Renal cortex interstitium (tissue), 11 donors: ENCODE measurements around the gene BBOX1. TPM values are rescaled to one million over a fixed set of nuclear protein-coding genes. Genes with fewer than 3 reads are reported as not detected.

Source experiments
- DNase-seq, 11 donors: peaks; one replicate each; pipeline ENCODE4 v3.0.0-alpha.2; 2013; ENCODE audit warnings: low read depth in 9 of 11, low spot score in 4 of 11; ENCODE audit errors: extremely low read depth in 1 of 11
- polyA plus RNA-seq, 3 donors: library from polyadenylated mRNA; unstranded; fragments of 120-200 nt; gene quantifications; one replicate each; pipeline ENCODE4 v1.2.1, GENCODE V29; 2013; ENCODE audit not compliant: insufficient read length in 3 of 3

Gene BBOX1
- polyA plus RNA-seq, 3 donors: 50.4 to 53.3 (median 52.0) TPM

DNA sequence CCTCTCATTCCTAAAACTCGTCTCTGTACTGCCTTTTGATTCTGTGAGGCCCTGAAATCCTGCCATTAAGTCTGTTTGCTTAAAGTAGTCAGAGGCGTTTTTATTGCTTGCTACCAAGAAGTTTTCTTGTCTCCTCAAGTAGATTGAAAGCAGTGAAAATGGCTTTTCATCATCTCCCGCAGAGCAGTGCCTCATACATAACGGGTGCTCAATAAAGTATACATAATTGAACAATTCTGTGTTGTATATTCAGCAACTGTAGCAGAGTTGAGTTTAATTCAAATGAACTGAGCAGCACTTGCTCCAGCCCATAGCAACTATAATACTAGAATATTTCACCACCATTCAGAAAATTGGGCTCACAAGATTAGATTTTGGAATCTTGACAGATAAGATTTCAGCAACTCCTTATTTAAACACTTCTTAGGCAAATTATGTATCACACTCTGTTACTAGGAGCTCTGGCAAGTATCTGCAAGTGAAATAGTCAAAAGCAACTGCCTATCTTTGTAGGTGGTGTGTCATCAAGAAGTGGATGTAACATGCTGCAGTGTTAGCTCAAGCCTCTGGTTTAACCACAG lies 26.7 kb upstream of the BBOX1 start:
- no peak for DNase-seq

DNA sequence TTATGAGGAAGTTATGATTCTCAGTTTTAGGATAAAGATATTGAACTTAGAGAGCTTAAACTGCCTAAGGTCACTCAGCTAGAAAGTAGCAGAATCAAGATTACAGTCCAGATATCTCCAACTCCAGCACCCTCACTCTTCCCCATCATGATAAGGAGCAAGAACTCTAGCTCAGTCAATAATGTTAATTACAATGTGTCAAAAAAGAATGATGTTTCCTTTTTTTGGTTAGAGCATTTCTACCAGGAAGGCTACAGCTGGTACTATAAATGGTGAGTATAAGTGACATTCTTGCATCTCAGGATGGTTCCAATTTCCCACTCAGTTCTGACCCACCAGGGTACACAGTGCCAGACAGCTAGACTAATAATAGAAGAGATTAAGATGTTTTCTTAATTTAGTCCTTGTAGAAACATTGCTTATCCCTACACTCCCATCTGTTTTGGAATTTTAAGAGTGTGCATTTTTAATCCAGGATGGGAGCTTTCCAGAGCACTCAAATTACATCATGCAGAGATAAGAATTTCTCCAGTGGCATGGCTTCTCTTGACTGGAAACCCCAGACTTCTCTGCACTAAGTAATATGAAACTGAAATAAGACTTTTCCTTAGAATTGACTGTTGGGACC lies 21.6 kb upstream of the BBOX1 start:
- DNase-seq: no peak

DNA sequence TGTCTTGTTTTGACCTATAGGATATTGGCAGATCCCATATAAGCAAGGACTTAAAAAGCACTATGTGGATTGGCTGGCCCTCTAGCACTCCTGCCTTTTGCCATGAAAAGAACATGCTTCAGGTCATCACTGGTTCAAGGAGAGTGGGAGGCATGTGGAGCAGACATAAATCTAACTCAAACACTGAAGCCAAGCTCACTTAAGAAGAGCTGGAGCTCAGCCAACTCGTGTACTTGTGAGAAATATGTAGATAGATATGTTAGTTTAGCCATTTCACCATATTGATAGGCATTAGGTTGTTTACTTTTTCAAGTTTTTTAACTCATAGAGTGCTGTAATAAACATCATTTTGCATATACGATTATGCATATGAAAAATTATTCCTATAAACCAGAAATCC lies 19.9 kb upstream of the BBOX1 start:
- DNase-seq: peak in 2 of 11 donors; percentile 21 to 28

DNA sequence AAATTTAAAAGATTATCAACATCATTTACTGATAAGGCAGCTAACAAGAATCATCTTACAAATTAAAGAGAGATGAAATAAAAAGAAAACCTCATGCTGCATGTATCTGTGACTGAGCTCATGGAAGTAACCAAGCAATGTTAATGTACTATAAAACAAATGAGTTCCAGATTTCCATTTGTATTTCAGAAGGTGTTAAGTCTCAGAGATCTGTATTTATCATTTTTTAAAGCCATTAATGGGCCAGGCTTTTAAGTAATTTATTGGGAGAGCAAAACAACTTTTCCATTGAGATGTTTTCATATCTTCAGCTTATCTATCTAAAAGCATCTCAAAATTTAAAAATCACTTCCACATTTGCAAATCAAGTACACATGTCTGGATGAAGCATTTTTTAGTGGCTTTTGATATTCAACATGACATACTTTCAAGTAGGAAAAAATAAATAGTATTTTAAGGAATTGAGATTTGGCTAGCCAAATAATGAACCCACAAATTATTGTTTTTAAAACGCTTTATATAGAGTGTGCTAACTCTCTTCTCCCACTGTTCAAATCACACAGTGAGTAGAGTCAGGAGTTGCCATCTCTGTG lies 17.9 kb upstream of the BBOX1 start:
- no peak for DNase-seq

DNA sequence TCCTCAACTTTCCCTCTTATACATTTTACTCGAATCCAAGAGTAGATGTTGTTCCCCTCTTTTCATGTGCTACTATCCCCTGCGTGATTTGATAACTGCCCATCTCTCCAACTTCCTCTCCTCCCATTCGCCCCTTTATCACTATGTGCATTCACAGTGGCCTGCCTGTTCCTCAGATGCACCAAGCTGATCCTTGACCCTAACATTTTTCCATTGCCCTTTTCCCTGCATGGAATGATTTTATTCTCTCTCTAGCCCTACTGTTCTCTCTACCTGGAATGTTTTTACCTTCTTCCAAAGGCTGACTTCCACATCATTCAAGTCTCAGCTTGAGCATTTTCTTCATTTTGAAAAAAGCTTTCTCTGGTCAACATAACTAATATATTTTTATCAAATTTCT lies 15.8 kb upstream of the BBOX1 start:
- DNase-seq: no peak

DNA sequence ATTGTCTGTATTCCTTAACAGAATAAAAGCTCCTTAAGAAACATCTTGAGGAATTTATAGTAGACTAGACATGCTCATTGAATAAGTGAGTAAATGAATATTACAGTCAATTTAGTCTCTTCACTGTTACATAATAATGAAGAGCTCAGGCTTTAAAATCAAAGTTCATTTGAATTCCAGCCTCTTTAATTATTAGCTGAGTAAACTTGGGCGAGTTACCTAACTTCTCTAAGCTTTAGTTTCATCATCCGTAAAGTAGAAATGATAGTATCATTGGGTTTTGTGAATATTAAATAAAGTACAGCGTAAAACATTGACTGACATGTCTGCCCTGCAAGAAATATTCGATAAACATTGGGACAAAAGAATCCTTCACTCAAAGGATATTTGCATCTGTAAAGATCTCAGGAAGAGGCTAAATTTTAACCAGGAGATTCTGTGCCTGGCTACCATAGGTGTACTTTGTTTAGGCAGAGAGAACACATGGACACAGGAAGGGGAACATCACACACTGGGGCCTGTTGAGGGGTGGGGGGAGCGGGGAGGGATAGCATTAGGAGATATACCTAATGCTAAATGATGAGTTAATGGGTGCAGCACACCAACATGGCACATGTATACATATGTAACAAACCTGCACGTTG lies 15.2 kb upstream of the BBOX1 start:
- no peak for DNase-seq

DNA sequence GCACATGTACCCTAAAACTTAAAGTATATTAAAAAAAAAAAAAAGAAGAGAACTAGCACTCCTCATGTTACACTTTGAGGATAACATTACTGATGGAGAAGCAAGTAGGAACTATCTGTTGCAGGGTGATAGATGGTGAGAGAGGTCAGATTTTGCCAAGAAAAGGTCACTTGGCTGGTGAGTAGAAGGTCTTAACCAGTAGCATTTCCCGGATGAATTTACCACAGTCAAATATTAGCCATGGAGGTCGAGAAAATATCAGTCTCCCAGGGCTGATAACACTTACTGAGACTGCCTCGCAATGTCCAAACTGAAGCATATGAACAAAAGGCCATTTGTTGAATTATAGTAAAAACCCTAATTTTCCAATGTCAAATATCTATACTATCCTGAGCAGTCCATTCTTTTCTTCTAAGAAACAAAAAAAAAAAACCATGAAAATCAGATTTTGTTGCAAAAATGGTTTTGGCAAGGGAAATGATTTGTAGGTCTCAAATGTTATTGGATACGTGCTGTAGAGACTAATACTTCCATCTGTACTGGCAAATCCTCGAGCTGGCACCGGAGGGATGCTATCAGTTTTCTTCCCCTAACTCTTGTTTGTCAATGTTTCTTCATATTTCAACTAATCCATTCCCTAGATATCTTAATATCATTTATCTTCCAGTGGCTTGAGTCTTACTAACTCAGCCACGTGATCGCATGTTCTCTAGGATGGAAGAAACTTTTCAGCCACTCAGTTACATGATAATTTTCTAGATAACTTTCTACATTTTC lies 14.5 kb upstream of the BBOX1 start:
- no peak for DNase-seq

DNA sequence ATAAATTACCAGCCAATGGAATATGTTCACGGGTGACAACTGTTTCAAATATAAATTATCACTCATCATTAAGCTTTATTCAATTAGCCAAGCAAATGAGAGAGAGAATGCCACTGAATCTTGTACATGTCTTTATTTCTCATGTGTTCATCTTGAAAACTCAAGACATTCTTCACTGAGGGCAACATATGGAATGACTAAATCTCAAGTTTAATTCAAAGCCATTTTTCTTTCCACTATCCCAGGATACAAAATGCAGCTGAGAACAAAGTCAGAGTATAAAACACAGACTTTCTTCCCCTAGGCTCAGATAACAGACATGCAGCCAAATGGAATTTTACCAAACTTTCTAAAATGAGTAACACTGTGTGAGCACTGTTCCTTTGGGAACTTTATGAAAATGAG lies 12.1 kb upstream of the BBOX1 start:
- peak in 9 of 11 donors; percentile 24 to 58 (median 44) for DNase-seq

DNA sequence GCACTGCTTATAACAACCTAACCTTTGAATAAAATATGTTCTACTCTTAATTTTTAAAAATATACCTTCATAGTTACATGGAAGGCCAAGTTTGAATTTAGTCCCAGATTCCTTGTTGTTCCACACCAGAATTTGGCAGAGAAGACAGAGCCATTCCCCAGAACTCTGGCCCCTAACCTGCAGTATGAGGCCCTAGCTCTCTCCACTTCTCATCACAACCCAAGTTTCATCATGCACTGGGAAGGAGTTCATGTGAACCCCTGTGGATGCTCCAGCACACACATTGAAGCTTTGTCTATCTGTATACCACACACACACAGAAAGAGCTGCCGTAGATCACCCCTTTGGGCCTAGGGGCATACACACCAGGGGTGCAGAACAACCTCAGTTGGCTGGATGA lies 10.6 kb upstream of the BBOX1 start:
- DNase-seq: no peak

DNA sequence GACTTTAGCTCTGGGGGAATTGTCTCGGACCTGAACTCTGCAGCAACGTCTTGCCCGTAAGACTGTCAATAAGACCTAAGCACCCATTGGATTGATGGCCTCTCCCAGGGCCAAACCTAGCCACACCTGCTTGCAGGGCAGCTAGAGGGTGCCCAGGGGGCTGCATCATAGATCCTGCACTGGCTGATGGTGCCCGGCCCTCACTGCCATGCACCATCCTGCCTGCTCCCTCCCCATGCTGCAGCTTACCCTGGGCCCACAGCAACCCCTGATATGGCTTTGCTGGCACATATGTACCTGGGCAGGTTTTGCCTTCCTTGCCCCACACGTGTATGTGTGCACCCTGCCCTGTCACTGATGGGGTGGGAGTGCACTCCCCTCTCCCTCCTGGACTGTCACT lies 8.9 kb upstream of the BBOX1 start:
- no peak for DNase-seq

DNA sequence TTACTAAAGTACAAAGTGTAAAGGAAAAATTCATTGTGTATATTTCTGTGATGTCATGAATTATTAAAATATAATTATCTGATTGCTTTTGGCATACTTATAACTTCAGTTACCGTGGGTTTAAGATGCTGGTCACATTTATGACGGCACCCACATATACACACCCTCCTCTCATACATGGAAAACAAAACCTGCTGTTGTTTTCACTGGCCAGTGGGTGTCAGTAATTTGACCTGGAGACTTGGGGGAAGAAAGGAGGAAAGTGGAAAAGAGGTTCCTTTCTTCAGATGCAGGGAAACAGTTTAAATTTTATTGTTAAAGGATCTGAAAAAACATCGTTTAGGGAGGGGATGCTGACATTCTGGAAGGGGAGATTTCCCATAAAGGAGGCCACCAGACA lies 742 bp upstream of the BBOX1 start:
- no peak for DNase-seq

DNA sequence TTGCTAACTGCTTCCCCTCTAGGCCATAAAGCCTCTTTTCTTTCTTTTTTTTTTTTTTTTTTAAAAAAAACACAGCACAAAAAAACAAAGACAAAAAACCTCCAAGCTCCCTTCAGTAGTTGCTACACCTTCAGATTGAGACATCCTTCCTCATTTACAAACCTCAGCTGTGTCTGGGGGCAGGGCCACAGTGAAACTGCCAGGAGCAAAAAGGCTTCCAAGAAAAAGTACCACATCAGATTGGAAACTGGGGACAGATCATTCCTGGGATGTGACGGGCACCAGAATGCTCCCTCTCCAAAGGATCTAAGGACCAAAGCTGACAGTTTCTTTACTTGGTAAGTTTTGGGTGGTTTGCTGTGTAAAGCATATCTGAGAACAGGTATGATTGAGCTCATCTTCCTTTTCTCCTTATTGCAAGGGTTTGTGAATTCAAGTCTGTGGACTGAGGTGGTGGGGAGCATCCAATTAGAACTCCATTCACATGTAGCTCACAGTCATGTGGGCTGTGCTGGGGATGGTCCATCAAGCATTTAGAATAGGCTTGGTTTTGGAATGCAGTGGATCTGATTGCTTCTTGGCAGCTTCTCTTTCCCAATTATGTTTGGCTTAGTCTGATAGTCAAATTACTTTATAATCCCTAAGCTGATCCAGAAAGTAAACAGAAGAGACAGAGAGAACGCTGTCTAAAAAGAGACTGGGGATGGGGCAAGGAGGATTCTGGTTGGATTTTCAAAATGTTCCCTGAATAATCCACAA lies 705 bp downstream of the BBOX1 start:
- no peak for DNase-seq

DNA sequence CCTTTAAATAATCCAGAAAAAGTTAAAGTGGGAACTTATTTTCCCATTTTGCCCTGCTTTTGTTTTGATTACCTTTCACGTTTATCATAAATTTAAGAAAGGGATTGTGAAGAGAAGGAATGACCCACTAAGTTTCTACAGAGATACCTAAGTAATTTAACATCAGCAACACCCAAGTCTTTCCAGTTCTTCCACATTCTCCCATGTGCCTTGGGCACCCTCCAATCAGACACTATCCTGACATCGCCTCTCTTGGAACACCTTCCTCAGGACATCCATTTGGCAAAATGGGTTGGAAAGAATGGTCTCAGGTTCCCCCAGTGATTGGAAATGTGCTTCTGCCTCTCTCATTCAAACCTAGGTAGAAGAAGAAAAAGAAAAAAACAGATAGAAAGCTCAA lies 6.3 kb downstream of the BBOX1 start:
- DNase-seq: no peak

DNA sequence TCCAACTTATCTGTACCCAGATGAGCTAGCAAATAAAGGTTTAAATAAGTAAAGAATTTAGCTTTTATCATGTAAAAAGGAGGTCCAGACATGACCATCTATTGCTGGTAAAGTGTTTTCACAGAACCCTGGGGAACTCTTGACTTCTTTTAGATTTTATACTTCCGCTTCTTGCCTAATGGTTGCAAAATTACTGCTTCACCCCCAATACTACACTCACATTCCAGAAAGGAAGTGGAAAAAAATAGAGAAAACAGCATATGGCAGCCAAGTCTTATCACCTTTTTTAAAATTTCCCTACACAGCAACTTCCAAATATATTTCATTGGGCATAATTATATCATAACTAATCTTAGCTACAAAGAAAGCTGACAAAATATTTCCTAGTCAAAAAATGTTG lies 12.1 kb downstream of the BBOX1 start:
- DNase-seq: no peak

DNA sequence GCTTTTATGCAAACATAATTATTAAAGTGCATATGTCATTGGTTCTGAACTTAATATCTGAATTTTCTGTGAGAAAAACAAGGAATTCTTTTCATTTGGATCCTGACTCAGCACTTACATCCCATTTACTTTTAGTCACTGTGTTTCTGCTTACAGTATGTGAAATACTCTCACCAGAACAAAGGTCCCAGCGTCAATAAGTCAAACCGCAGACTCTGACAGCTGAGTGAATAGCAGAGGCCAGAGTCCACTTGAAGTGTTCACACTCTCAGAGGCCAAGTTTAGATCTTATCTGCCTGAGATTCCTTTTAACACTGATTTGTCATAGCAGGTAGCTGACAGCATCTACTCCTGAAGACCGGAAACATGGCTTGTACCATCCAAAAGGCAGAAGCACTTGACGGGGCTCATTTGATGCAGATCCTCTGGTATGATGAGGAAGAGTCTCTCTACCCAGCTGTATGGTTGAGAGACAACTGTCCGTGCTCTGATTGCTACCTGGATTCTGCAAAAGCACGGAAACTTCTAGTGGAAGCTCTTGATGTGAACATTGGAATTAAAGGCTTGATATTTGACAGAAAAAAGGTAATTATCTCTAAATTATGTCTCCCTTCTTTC lies 14.6 kb downstream of the BBOX1 start:
- DNase-seq: peak in 2 of 11 donors; percentile 13 to 46

DNA sequence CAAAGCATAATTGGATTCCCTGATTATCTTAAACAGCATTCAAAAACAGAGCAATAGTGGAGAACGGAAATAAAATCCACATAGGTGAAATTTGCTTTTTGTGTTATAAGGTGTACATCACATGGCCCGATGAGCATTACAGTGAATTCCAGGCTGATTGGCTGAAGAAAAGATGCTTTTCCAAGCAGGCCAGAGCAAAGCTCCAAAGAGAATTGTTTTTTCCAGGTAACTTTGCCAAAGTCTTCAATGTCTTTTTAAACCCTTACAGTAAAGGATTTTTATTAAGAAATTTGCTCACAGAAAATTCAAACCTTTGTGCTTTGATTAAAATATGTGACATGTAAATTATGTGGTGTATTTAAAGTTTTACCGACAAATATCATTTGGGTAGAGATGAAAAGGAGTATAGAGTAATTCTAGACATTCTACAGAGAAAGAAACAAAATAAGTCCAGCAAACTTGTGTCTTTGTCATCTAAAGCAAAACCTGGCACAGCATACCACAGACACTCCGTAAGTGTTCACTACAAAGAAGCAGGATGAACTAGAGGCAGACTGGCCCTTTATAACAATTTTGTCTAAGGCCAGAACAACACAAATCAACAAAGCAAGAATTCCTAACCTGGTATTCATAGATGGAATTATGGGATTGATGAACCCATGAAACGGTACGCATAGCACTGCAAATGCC lies 16.6 kb downstream of the BBOX1 start:
- no peak for DNase-seq

DNA sequence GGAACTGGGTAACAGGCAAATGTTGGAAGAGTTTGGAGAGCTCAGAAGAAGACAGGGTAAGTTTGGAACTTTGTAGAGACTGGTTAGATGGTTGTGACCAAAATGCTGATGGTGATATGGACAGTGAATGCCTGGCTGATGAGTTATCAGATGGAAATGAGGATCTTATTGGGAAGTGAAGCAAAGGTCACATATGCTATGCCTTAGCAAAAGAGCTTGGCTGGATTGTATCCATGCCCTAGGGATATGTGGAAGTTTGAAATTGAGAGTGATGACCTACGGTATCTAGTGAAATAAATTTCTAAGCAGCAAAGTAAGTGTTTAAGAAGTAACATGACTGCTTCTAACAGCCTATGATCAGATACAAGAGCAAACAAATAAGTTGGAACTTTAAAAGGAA lies 17.8 kb downstream of the BBOX1 start:
- no peak for DNase-seq

DNA sequence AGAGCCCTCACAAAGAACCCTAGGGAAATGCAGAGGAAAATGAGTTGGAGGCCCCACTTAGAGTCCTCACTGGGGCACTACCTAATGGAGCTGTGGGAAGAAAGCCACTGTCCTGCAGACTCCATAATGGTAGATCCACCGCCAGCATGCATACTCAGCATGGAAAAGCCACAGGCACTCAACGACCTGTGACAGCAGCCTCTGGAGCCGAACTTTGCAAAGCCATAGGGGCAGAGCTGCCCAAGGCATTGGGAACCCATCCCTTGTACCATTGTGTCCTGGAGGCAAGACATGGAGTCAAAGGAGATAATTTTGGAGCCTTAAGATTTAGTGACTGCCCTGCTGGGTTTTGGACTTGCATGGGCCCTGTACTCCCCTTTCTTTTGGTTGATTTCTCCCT lies 18.8 kb downstream of the BBOX1 start:
- DNase-seq: no peak
